Gastrocnemius medialis (tissue), 4 donors: ENCODE results near the gene USH2A. TPM values are rescaled to one million over a fixed set of nuclear protein-coding genes. Genes with fewer than 3 reads are reported as not detected.

Experiments
- ATAC-seq, 2 donors: fragments of 150-250 bp; one replicate each; pipeline ENCODE4 v1.9.1; 2016
- DNase-seq, 2 donors: peaks; one replicate each; pipeline ENCODE4 v3.0.0-alpha.2; 2019
- H3K27ac ChIP-seq, 4 donors: fragments of 200-600 bp; sonication (generic); 1 replicate in 1 of 4; 2 replicates in 3 of 4; pipeline ENCODE4 v1.5.1; 2016 to 2018; ENCODE audit warnings: mild to moderate bottlenecking in 2 of 4, moderate library complexity in 1 of 4
- H3K27me3 ChIP-seq, 3 donors: fragments of 200-600 bp; sonication (generic) in 2 of 3; 1 replicate in 1 of 3; 2 replicates in 2 of 3; pipeline versions ENCODE4 v1.5.1 to v1.6.0; 2016 to 2019; ENCODE audit warnings: mild to moderate bottlenecking in 1 of 3, moderate library complexity in 1 of 3
- H3K36me3 ChIP-seq, 2 donors: fragments of 200-600 bp; sonication (generic) in 1 of 2; one replicate each; pipeline ENCODE4 v1.5.1; 2017 to 2018
- H3K4me1 ChIP-seq, 2 donors: fragments of 200-600 bp; sonication (generic) in 1 of 2; one replicate each; pipeline ENCODE4 v1.5.1; 2016 to 2017; ENCODE audit warnings: mild to moderate bottlenecking in 2 of 2
- H3K4me3 ChIP-seq, 4 donors: fragments of 200-600 bp; sonication (generic) in 3 of 4; 1 replicate in 1 of 4; 2 replicates in 3 of 4; pipeline ENCODE4 v1.5.1; 2016 to 2019; ENCODE audit warnings: mild to moderate bottlenecking in 2 of 4
- H3K9me3 ChIP-seq, 3 donors: fragments of 200-600 bp; sonication (generic) in 2 of 3; 1 replicate in 1 of 3; 2 replicates in 2 of 3; pipeline ENCODE4 v1.5.1; 2016 to 2019
- POLR2A ChIP-seq, 2 donors: fragments of 450-650 bp; IDR thresholded peaks; one replicate each; pipeline ENCODE4 v1.6.1; 2017; ENCODE audit warnings: antibody characterized with exemption in 2 of 2, mild to moderate bottlenecking in 2 of 2, moderate library complexity in 2 of 2
- in situ Hi-C, 4 donors: fragments of 200-750 bp; cut with MboI; loops; one replicate each; pipeline versions ENCODE4 v1.15.0 to v1.8.0; 2017; ENCODE audit warnings: low sequenced_read_pairs in 4 of 4
- intact Hi-C: fragments of 100-400 bp; cut with DNase I; formaldehyde crosslinking; loops from one replicate; pipeline ENCODE4 v1.15.1; 2023; ENCODE audit warnings: low total_unique reads
- total RNA-seq, 4 donors: library from RNA; depleted of rRNA; stranded (reverse); fragments of >200 nt; gene quantifications; one replicate each; pipeline versions ENCODE4 v1.1.0 to v1.2.3, GENCODE V29; 2016
- TF ChIP-seq, protein P1 (sequence below), 5 experiments: fragments of 450-650 bp in 3 of 5; fragments of 200-600 bp in 2 of 5; sonication (generic) in 2 of 5; IDR thresholded peaks in 4 of 5; conservative IDR thresholded peaks in 1 of 5; 1 replicate in 4 of 5; 2 replicates in 1 of 5; pipeline ENCODE4 v1.5.1; 2016 to 2019; ENCODE audit warnings: antibody characterized with exemption in 5 of 5, mild to moderate bottlenecking in 3 of 5, moderate library complexity in 3 of 5

The USH2A gene
- total RNA-seq, 4 donors from 2014 or later: 0.02 TPM; not detected in 3

DNA sequence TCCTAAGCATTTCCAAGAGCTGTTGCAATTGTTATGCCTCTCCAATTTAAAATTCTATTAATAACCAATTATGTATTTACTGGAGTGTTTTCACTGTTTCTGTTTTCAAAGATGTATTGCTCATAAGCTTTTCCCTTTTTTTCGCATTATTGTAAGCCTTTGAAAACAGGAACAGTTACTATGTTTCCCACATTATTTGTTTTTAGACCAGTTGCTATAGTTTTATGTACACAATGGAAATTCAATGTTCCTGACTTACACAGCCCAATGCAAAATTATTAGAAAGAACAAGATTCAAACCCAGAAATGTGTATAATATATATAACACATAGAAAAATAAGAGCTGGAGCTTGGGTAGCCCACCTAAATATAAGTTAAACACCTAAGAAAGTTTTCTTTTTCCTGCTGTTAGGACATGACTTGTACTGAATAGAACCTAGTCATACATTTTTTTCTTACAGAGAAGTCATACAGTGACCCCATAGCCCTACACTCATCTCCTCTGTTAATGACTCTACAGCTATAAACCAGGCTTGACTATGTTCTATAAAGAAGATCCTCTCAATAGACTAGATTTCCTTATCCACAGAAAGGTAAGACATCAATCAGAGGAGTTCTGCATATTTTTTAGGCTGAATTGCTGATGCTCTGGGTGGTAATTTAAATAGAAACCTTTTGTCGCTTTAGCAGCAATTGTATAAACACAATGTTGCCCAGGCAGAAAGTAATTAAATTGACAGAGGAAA lies 299.6 kb downstream of the USH2A start:
- Histone ChIP-seq H3K27ac (no peak overlapping the region), H3K27me3 (no peaks in the 10 kb centered on the region), H3K36me3 (no peaks in the 10 kb centered on the region), H3K4me3 (no peak overlapping the region), H3K9me3 (no peaks in the 10 kb centered on the region), H3K4me1 (no peaks in the 10 kb centered on the region)
- DNase-seq (no peak), ATAC-seq (no peak)
- intact Hi-C loops: no loop called here
- in situ Hi-C loops: no loop called here
- TF ChIP-seq, protein P1, sequence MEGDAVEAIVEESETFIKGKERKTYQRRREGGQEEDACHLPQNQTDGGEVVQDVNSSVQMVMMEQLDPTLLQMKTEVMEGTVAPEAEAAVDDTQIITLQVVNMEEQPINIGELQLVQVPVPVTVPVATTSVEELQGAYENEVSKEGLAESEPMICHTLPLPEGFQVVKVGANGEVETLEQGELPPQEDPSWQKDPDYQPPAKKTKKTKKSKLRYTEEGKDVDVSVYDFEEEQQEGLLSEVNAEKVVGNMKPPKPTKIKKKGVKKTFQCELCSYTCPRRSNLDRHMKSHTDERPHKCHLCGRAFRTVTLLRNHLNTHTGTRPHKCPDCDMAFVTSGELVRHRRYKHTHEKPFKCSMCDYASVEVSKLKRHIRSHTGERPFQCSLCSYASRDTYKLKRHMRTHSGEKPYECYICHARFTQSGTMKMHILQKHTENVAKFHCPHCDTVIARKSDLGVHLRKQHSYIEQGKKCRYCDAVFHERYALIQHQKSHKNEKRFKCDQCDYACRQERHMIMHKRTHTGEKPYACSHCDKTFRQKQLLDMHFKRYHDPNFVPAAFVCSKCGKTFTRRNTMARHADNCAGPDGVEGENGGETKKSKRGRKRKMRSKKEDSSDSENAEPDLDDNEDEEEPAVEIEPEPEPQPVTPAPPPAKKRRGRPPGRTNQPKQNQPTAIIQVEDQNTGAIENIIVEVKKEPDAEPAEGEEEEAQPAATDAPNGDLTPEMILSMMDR (IDR thresholded peaks at IDR 0.05 in 4 of 5, conservative IDR thresholded peaks at IDR 0.05 in 1 of 5): no peak
- no peak for TF ChIP-seq POLR2A (IDR thresholded peaks at IDR 0.05)

DNA sequence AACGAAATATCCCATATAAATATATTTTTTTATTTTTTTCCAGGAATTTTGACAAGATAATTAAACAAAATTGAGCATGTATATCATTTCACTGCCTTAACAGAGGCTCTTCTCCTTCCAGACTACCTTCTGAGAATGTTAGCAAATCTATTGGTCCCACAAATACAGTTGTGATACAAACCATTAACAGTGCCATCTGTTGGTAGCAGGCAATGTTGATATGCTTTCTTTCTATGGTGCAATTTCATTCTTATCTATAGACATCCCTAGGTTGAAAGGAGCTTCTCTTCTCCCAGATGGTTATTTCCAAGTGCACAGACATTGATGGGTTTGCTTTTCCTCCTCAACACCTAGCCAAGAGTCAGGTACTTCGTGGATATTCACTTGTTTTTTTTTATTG lies 303.6 kb downstream of the USH2A start:
- Histone ChIP-seq H3K9me3 (no peaks in the 10 kb centered on the region), H3K36me3 (no peaks in the 10 kb centered on the region), H3K4me3 (no peak overlapping the region), H3K4me1 (no peaks in the 10 kb centered on the region), H3K27ac (no peak overlapping the region), H3K27me3 (no peaks in the 10 kb centered on the region)
- intact Hi-C loops (no loop called here), in situ Hi-C loops (no loop called here)
- no peak for DNase-seq
- TF ChIP-seq POLR2A (IDR thresholded peaks at IDR 0.05): no peak
- TF ChIP-seq, protein P1 (IDR thresholded peaks at IDR 0.05 in 4 of 5, conservative IDR thresholded peaks at IDR 0.05 in 1 of 5): peak in 1 of 5 experiments; percentile 15
- ATAC-seq: no peak

DNA sequence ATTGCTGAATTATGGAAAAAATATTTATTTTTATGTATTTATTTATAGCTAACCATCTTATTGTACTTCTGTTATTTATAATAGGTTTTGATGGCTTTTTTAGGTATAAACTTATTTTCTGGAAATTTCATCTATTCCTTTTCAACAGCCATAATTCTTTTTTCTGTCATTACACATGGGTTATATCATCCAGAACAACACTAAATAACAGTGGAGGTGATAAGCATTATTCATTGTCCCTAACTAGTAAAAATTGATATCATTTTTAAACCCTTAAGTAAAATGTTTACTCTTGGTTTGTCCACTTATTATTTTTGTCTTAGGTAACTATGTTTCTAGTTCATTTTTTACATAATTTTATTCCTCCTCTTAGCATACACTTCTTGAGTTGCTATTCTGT lies 309.1 kb downstream of the USH2A start:
- ATAC-seq: no peak
- Histone ChIP-seq H3K4me3 (no peak overlapping the region), H3K4me1 (no peaks in the 10 kb centered on the region), H3K36me3 (no peaks in the 10 kb centered on the region), H3K27me3 (no peaks in the 10 kb centered on the region), H3K9me3 (no peaks in the 10 kb centered on the region), H3K27ac (no peak overlapping the region)
- TF ChIP-seq, protein P1 (IDR thresholded peaks at IDR 0.05 in 4 of 5, conservative IDR thresholded peaks at IDR 0.05 in 1 of 5): no peak
- no peak for TF ChIP-seq POLR2A (IDR thresholded peaks at IDR 0.05)
- DNase-seq: no peak
- in situ Hi-C loops: no loop called here
- intact Hi-C loops: no loop called here

GRCh38 chr1:216113181-216113580 lies 310.1 kb downstream of the USH2A start:
- intact Hi-C loops: no loop called here
- in situ Hi-C loops: no loop called here

More at GRCh38 chr1:216113181-216113580, 310.1 kb downstream of the USH2A start:
- no peak for TF ChIP-seq POLR2A (IDR thresholded peaks at IDR 0.05)
- TF ChIP-seq, protein P1 (IDR thresholded peaks at IDR 0.05 in 4 of 5, conservative IDR thresholded peaks at IDR 0.05 in 1 of 5): no peak
- DNase-seq: no peak
- H3K27ac ChIP-seq: no peak overlapping the region
- H3K9me3 ChIP-seq: no peaks in the 10 kb centered on the region
- H3K36me3 ChIP-seq: no peaks in the 10 kb centered on the region
- H3K4me3 ChIP-seq: no peak overlapping the region
- ATAC-seq: no peak
- no peaks in the 10 kb centered on the region for H3K27me3 ChIP-seq
- H3K4me1 ChIP-seq: no peaks in the 10 kb centered on the region
